ENCODE results near the gene CFC1.
"Not testable (repeated sequence)": the region's sequence is repeated elsewhere in the genome, so short reads cannot be mapped to it uniquely, and the experiment has no call there.

The CFC1 gene

DNA sequence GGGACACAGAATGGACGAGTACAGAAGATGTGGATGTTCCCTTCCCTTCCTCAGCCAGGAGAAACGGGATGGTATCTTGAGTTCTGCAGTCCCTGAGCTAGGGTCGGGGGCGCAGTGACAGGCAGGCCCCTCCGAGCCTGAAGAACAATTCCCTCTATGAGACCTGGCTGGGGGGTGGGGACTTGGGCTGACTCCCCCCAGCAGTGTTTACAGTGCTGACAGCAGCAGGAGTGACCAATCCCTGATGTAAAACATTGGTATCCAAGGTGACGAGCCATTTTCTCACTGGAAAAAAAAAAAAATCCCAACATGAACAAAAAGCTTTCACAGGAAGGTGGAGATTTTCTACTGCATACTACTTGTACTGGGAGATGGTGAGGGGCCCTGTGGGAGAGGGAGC is at the start of gene CFC1:
CFC1 (minus strand) TSS at position 183 of the 400 bp plus-strand sequence. CDS start 288 bp downstream, outside the sequence.
- not testable (repeated sequence) for DNase-seq (ENCODE audit: low read depth in 4 of 4, low spot score in 1 of 4)

GRCh38 chr2:130641688-130642087 is 42.3 kb upstream of the CFC1 start:
- DNase-seq (ENCODE audit: low read depth in 4 of 4, low spot score in 1 of 4) = not testable (repeated sequence)

DNA sequence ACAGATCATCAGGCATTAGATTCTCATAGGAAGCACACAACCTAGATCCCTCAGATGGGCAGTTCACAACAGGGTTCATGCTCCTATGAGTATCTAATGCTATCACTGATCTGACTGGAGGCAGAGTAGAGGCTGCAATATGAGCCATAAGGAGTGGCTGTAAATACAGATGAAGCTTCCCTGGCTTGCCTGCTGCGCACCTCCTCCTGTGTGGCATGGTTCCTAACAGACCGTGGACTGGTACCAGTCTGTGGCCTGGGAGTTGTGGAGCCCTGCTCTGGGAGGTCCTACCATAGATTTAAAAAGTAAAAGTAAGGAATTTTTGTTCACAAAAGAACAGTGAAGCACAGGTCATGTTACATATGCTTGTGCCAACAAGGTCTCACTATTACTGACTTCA is 39.6 kb upstream of the CFC1 start:
- not testable (repeated sequence) for DNase-seq (ENCODE audit: low read depth in 4 of 4, low spot score in 1 of 4)

GRCh38 chr2:130628784-130629475 is 29.6 kb upstream of the CFC1 start:
- not testable (repeated sequence) for DNase-seq (ENCODE audit: low read depth in 4 of 4, low spot score in 1 of 4)

- not testable (repeated sequence) for DNase-seq (ENCODE audit: low read depth in 4 of 4, low spot score in 1 of 4)
Observed at GRCh38 chr2:130611140-130611539, 11.8 kb upstream of the CFC1 start, which contains the start of gene POTEJ. TSS of gene POTEJ (plus strand) at chr2:130611440. CDS start at chr2:130611533, 93 bp downstream.

DNA sequence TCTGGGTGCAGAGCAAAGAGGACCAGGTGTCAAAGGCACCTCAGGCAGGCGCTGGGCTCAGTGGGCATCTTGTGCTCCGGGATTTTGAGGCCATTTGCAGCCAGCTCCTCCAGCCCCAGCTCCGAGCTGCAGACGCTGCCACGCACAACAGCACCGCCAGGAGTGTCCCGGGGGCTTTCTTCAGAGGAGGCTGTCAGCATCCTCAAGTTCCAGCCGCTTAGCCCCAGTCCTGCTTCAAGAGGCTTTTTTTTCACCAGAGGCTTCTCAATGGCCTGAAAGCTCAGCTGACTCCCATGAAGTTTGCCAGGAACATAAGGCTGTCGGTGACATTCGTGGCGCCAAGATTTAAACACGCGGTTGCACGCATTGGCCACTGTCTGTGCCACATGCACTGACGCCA is 11.1 kb upstream of the CFC1 start:
- not testable (repeated sequence) for DNase-seq (ENCODE audit: low read depth in 4 of 4, low spot score in 1 of 4)

DNA sequence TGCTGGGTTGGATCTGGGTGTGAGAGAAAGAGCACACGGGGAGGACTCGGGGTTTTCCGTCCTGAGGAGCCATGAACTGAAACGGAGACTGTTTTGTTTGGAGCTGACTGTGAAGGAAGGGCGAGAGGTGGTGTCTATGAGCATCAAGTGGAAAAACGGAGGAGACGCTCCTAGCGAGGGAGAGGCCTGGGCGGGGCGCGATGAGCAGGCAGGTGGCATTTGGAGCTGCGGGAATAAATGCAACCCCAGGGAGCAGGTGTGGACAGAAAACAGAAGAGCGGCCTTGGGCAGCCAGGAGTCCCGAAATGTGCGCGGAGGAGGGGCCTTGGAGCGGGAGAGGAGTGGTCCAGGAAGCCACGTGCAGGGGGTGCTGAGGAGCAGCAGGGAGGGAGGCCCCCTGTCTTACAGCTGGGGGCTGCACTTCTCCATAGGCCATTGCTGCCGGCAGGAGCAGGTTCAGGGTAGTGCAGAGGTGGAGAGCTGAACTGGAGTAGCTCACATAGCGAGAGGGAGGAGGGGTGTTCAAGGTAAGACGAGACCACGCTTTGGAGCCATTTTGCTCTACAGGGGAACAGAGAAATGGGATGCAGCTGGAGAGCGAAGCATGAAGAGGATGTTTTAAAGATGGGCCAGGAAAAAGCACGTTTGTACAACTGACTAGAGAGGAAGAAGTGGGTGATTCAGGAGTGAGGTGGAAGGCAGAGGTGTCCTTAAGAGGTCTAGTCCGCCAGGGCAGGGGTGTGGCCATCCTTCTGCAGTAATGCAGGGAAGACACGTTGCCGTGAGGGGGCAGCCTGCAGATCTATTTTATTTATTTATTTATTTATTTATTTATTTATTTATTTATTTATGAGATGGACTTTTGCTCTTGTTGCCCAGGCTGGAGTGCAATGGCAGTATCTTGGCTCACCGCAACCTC is 9.9 kb upstream of the CFC1 start:
- not testable (repeated sequence) for DNase-seq (ENCODE audit: low read depth in 4 of 4, low spot score in 1 of 4)

DNA sequence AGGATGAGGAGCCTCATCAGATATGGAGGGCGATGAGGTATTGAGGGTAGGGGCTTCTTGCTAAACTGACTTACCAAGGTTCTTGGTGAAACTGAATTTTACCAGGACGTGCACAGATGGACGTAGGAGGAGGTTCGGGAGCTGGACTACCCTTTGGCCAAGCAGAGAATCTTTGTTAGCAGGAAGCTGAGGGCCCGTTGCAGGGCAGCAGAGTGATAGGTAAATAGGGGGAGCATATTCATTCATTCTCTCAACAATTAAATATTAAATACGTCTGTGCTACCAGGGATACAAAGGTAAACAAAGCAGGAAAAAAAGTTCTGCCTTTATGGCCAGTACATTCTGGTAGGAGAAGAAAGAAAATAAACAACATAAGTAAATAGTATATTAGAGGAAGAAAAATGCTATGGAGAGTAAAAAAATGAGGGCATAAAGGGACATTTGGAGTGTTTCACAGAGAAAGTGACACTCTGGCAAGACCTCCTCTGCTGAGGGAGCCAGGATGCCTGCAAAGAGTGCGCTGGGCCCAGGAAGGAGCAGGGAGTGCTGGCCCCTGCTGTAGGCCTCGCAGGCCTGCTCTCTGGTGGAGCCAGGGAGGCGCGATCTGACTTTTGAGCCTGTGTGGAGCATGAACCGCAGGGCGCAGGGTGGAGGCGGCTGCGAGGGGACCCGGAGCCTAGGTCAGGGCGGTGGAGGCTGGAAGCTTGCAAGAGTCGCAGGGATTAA is 9.1 kb upstream of the CFC1 start:
- DNase-seq (ENCODE audit: low read depth in 4 of 4, low spot score in 1 of 4) = not testable (repeated sequence)

DNA sequence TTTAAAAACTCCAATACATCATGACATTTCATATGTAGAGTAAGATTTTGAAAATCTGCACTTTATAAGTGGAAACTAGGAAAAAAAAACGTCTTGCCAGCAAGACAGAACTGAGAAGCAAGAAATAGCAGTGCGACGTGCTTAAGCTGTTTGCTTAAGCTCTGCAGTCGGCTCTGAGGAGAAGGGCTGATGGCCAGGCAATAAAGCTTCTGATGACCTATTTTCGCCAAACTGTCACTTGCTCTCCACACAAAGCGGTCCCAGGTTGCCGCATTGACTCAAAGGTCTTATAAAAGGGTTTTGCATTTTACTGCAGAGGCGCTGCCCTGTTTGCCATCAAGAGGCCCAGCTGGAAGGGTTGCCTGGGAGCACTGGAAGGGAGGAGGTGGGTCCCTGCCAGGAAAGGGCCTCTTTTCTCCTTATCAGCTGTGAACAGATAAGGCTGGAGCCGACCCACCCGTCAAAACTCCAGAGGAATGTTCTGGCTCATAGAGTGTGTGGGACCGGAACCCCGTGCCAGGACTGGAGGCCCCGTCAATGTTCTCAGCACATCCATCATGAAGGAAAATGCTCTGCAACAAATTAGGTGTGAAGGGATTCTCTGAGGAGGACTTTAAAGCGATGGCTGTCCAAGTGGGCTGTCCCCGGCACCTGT is 2.4 kb upstream of the CFC1 start:
- not testable (repeated sequence) for DNase-seq (ENCODE audit: low read depth in 4 of 4, low spot score in 1 of 4)

DNA sequence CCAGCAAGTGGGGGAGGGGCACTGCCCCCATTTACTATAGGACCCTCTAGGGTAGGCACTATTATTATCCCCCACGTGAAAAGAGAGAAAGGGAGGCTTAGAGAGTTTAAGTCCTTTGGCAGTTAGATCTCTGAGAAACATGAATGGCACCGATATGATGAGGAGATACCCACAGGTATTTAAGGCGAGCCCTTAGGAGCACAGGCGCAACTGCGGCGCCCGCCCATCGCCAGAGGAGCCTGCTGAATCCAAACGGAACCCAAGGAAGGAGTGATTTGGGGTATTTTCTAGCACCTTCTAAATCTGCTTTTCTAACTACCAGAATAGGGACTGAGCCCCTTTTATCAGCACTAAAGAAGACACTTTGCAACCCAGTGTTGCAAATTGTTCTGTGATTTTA is 551 bp upstream of the CFC1 start:
- not testable (repeated sequence) for DNase-seq (ENCODE audit: low read depth in 4 of 4, low spot score in 1 of 4)

GRCh38 chr2:130598463-130598862 is 912 bp downstream of the CFC1 start:
- DNase-seq (ENCODE audit: low read depth in 4 of 4, low spot score in 1 of 4) = not testable (repeated sequence)

GRCh38 chr2:130597994-130598393 is 1.4 kb downstream of the CFC1 start:
- not testable (repeated sequence) for DNase-seq (ENCODE audit: low read depth in 4 of 4, low spot score in 1 of 4)

GRCh38 chr2:130596757-130597156 is 2.6 kb downstream of the CFC1 start:
- DNase-seq (ENCODE audit: low read depth in 4 of 4, low spot score in 1 of 4) = not testable (repeated sequence)

GRCh38 chr2:130594011-130594410 is 5.4 kb downstream of the CFC1 start:
- not testable (repeated sequence) for DNase-seq (ENCODE audit: low read depth in 4 of 4, low spot score in 1 of 4)

DNA sequence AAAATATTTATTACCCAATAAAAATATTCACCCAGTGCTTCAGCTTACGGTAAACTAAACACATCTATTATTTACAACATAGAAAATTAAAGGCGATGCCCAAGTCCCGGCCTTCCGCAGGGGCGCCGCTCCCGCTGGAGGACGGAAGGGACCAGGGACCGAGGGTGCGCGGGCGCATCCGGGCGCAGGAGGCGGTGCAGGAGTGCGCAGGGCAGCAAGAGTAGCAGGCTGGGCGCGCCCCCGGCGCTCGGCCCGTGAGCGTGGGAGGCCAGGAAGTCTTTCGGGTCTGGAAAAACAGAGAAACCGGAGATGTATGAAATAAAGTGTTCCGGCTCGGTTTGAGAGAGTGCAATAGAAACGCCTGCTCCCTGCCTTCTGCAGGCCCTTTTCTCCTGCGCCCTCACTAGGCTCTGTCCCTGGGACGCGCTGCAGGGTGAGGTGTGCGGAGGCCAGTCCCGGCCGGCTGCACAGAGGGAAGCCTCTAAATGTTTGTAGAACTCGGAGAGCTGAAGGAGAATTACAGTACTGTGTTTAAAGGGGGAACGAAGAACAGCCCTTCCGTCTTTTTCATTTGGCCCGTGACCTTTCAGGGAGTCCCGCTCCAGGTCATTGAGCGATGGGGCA is 6.5 kb downstream of the CFC1 start:
- DNase-seq (ENCODE audit: low read depth in 4 of 4, low spot score in 1 of 4) = not testable (repeated sequence)

GRCh38 chr2:130590842-130591359 is 8.5 kb downstream of the CFC1 start:
- DNase-seq (ENCODE audit: low read depth in 4 of 4, low spot score in 1 of 4) = not testable (repeated sequence)

- DNase-seq (ENCODE audit: low read depth in 4 of 4, low spot score in 1 of 4) = not testable (repeated sequence)
Observed at GRCh38 chr2:130590170-130590841, 9.1 kb downstream of the CFC1 start.

DNA sequence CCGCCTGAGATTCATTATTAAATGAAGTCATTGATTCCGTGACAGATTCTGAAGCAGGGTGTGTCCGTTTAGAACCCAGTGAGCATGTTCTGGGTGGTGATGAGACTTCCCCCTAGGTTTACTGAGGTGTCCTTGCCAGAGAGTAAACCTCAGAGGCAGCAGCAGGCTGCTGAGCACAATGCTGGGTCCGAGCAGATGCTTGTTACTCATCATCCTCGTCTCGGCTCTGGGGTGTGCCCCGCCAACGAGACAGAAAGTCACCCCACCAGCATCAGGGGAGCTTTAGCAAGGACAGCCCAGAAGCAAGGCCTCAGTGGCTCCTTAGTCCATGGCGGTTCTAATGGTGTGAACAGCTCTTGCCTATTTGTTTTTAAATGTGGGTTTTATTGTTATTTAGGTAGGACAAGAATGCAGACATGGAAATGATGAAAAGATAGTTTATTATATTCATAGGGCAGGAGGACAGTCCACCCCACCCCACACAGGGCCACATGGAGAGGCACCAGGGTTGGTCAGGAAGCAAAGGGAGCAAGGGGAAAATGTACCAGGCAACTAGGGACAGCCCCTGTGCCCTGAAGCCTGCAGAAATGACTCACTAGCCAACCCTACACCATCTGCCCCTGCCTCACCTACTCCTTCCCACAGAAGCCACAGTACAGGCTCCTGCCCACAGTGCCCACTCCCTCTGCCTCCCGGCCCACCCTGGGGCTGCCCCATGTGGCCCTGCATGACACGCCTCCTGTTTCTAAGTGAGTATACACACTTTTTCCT is 10.5 kb downstream of the CFC1 start:
- DNase-seq (ENCODE audit: low read depth in 4 of 4, low spot score in 1 of 4) = peak in 1 of 4 experiments; percentile 7

GRCh38 chr2:130584726-130585125 is 14.6 kb downstream of the CFC1 start:
- DNase-seq (ENCODE audit: low read depth in 4 of 4, low spot score in 1 of 4) = not testable (repeated sequence)
